ENCODE data around the gene NOSTRIN.

DNA sequence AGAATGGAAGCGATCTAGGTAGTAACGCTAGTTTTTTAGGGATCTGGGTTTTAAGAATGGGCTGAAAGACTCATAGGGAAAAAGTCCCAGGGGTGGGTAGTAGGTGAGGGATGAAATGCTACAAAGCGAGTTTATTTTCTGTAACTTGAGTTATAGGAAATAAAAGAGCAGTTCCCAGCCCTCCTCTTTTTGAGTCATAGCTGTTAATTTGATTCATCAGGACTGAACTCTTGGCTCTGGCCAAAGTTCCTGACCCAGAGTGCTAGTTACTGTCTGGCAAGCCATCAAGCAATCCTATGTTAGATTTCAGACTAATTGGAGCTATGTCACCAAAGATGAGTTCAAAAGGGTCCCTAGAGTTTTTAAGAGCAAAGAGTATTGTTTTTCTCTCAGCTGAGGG, 17.4 kb upstream of the NOSTRIN start:
- TF ChIP-seq, protein P1, sequence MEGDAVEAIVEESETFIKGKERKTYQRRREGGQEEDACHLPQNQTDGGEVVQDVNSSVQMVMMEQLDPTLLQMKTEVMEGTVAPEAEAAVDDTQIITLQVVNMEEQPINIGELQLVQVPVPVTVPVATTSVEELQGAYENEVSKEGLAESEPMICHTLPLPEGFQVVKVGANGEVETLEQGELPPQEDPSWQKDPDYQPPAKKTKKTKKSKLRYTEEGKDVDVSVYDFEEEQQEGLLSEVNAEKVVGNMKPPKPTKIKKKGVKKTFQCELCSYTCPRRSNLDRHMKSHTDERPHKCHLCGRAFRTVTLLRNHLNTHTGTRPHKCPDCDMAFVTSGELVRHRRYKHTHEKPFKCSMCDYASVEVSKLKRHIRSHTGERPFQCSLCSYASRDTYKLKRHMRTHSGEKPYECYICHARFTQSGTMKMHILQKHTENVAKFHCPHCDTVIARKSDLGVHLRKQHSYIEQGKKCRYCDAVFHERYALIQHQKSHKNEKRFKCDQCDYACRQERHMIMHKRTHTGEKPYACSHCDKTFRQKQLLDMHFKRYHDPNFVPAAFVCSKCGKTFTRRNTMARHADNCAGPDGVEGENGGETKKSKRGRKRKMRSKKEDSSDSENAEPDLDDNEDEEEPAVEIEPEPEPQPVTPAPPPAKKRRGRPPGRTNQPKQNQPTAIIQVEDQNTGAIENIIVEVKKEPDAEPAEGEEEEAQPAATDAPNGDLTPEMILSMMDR (optimal IDR thresholded peaks at IDR 0.05 in 1 of 3, IDR thresholded peaks at IDR 0.05 in 1 of 3, conservative IDR thresholded peaks at IDR 0.05 in 1 of 3; ENCODE audit: extremely low read depth in 1 of 3, insufficient read depth in 2 of 3, low read length in 3 of 3), result no peak
- no peak for TF ChIP-seq EZH2 (IDR thresholded peaks at IDR 0.05; ENCODE audit: low read length)

All from keratinocyte (primary cell).